OCI-LY7 (cell line): Measurements from ENCODE around the gene RNF149. TPM values are rescaled to one million over a fixed set of nuclear protein-coding genes. Genes with fewer than 3 reads are reported as not detected.

Experiments
- BruUV-seq: library from RNA; stranded (reverse); fragments of 400-500 nt; replicated peaks from 2 replicates; lab custom pipeline; 2021; lab: Mats Ljungman, UMichigan
- CTCF ChIA-PET: fragments of 300-600 bp; sonication (Branson Sonifier 250); formaldehyde crosslinking; loops from one replicate; lab custom pipeline; 2022; ENCODE audit warnings: antibody characterized with exemption; ENCODE audit not compliant: unreplicated experiment; lab: Charles Lee
- POLR2A ChIA-PET: fragments of 300-600 bp; sonication (Branson Sonifier 250); formaldehyde crosslinking; loops from one replicate; lab custom pipeline; 2022; ENCODE audit warnings: antibody characterized with exemption; lab: Charles Lee
- DNase-seq: peaks from one replicate; pipeline ENCODE4 v3.0.0-alpha.2; 2015; ENCODE audit warnings: low spot score
- H2AFZ ChIP-seq: fragments of 200-600 bp; sonication (generic), shearing (Covaris generic); 2 replicates; pipeline ENCODE4 v1.6.1; 2014; ENCODE audit warnings: mild to moderate bottlenecking, antibody characterized with exemption, low read length, moderate library complexity
- H3K27ac ChIP-seq: fragments of 200-600 bp; sonication (generic); 2 replicates; pipeline ENCODE4 v1.5.1; 2014; ENCODE audit warnings: mixed run types, low read depth, mild to moderate bottlenecking, moderate library complexity, low read length, inconsistent platforms; ENCODE audit not compliant: poor library complexity, severe bottlenecking
- H3K36me3 ChIP-seq: fragments of 200-600 bp; sonication (generic); 2 replicates; pipeline ENCODE4 v1.6.1; 2014; ENCODE audit warnings: mild to moderate bottlenecking, antibody characterized with exemption, low read length, moderate library complexity, mixed read lengths; ENCODE audit not compliant: insufficient read depth
- H3K4me1 ChIP-seq: fragments of 200-600 bp; sonication (generic); 2 replicates; pipeline ENCODE4 v1.5.1; 2014; ENCODE audit warnings: mild to moderate bottlenecking, low read length; ENCODE audit not compliant: insufficient read depth, poor library complexity, severe bottlenecking
- H3K4me2 ChIP-seq: fragments of 200-600 bp; sonication (generic); 2 replicates; pipeline ENCODE4 v1.6.1; 2014; ENCODE audit warnings: mild to moderate bottlenecking, low read length
- H3K4me3 ChIP-seq: fragments of 200-600 bp; sonication (generic); 2 replicates; pipeline ENCODE4 v1.5.1; 2014; ENCODE audit warnings: mild to moderate bottlenecking, low read depth, low read length; ENCODE audit not compliant: poor library complexity, severe bottlenecking
- H3K79me2 ChIP-seq: fragments of 200-600 bp; sonication (generic); 2 replicates; pipeline ENCODE4 v1.6.1; 2016; ENCODE audit warnings: low read depth, mild to moderate bottlenecking, low read length, moderate library complexity, mixed read lengths; ENCODE audit not compliant: insufficient read depth
- H3K9me2 ChIP-seq: fragments of 200-600 bp; sonication (generic); 2 replicates; pipeline ENCODE4 v1.6.1; 2016; ENCODE audit warnings: mild to moderate bottlenecking, low read length, mixed read lengths; ENCODE audit not compliant: insufficient read depth
- H3K9me3 ChIP-seq: fragments of 200-600 bp; sonication (generic); 2 replicates; pipeline ENCODE4 v1.6.1; 2014; ENCODE audit warnings: mild to moderate bottlenecking, mixed run types, low read length, mixed read lengths
- H4K20me1 ChIP-seq: fragments of 200-600 bp; sonication (generic); 2 replicates; pipeline ENCODE4 v1.6.1; 2014; ENCODE audit warnings: mild to moderate bottlenecking, antibody characterized with exemption, low read length, moderate library complexity, mixed read lengths; ENCODE audit not compliant: insufficient read depth
- EZH2phosphoT487 ChIP-seq: fragments of 200-600 bp; sonication (generic); IDR thresholded peaks from 2 replicates; pipeline ENCODE4 v1.6.1; 2018; ENCODE audit warnings: low read depth, borderline replicate concordance, mild to moderate bottlenecking, mixed run types, antibody characterized with exemption, low read length, moderate library complexity, mixed read lengths
- intact Hi-C: fragments of 100-400 bp; cut with micrococcal nuclease; formaldehyde crosslinking; loops from one replicate; pipeline ENCODE4 v1.10.0; 2022; ENCODE audit not compliant: unreplicated experiment
- total RNA-seq, 2 experiments: library from RNA; depleted of rRNA in 1 of 2; stranded (reverse); fragments of >200 nt in 1 of 2; shearing (Covaris generic) in 1 of 2; gene quantifications; 2 replicates each; pipeline ENCODE4 v1.2.3, GENCODE V29; 2014 to 2022
- TF ChIP-seq, protein P1 (sequence below): fragments of 200-600 bp; sonication (generic); conservative IDR thresholded peaks from 2 replicates; pipeline ENCODE4 v1.5.1; 2014; ENCODE audit warnings: mild to moderate bottlenecking, antibody characterized with exemption, low read length, moderate library complexity, mixed read lengths

The RNF149 gene
- total RNA-seq, 2 experiments from 2014 or later: 10.3 to 17.9 TPM

DNA sequence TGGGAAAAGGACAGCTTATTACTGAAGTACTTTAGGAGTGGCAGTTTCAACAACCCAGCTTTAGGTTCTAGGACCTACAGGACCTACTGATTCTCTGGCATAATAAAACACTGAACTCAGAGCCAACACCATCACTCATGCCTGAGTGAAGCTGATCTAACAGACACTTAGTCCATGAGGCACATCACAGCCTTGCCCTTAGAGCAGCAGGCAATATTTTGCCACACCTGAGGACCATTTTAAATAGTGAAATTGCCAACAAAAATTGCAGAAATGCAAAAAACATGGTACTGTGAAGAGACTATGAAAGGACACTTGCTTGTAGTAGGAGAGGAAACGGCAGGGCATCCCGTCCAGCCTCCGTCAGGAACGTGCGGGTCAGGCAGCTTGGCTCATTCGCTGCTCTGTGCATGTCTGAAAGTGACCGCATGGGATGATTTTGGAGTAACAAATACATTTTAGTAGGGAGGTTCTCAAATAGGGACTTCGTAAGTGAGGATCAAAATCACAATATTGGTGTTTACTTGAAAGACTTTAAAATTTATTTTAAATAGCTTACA is 37.7 kb downstream of the RNF149 start:
- no peaks in the 10 kb centered on the region for H3K79me2 ChIP-seq
- no peaks in the 10 kb centered on the region for H3K9me2 ChIP-seq
- ChIA-PET CTCF (no interaction called here), POLR2A (interaction anchor here (1.8 to 2.0 kb wide), 2 partner anchors 10 to 17 kb away, joined by 4 to 5 read pairs; no protein-coding TSS in a partner anchor)
- BruUV-seq: no TSS peak
- no peak for DNase-seq
- intact Hi-C loops: no loop called here
- no peak overlapping the region for H2AFZ ChIP-seq
- H3K9me3 ChIP-seq: no peaks in the 10 kb centered on the region
- no peak overlapping the region for H3K4me3 ChIP-seq
- H3K27ac ChIP-seq: no peak overlapping the region
- H4K20me1 ChIP-seq: peaks cover 3% of the 10 kb centered on the region; the same call in 1 of the 2 replicates
- TF ChIP-seq, protein P1, sequence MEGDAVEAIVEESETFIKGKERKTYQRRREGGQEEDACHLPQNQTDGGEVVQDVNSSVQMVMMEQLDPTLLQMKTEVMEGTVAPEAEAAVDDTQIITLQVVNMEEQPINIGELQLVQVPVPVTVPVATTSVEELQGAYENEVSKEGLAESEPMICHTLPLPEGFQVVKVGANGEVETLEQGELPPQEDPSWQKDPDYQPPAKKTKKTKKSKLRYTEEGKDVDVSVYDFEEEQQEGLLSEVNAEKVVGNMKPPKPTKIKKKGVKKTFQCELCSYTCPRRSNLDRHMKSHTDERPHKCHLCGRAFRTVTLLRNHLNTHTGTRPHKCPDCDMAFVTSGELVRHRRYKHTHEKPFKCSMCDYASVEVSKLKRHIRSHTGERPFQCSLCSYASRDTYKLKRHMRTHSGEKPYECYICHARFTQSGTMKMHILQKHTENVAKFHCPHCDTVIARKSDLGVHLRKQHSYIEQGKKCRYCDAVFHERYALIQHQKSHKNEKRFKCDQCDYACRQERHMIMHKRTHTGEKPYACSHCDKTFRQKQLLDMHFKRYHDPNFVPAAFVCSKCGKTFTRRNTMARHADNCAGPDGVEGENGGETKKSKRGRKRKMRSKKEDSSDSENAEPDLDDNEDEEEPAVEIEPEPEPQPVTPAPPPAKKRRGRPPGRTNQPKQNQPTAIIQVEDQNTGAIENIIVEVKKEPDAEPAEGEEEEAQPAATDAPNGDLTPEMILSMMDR: no peak
- no peak for TF ChIP-seq EZH2phosphoT487
- H3K4me1 ChIP-seq: no peaks in the 10 kb centered on the region
- H3K4me2 ChIP-seq: no peak overlapping the region
- H3K36me3 ChIP-seq: peaks cover 58% of the 10 kb centered on the region

DNA sequence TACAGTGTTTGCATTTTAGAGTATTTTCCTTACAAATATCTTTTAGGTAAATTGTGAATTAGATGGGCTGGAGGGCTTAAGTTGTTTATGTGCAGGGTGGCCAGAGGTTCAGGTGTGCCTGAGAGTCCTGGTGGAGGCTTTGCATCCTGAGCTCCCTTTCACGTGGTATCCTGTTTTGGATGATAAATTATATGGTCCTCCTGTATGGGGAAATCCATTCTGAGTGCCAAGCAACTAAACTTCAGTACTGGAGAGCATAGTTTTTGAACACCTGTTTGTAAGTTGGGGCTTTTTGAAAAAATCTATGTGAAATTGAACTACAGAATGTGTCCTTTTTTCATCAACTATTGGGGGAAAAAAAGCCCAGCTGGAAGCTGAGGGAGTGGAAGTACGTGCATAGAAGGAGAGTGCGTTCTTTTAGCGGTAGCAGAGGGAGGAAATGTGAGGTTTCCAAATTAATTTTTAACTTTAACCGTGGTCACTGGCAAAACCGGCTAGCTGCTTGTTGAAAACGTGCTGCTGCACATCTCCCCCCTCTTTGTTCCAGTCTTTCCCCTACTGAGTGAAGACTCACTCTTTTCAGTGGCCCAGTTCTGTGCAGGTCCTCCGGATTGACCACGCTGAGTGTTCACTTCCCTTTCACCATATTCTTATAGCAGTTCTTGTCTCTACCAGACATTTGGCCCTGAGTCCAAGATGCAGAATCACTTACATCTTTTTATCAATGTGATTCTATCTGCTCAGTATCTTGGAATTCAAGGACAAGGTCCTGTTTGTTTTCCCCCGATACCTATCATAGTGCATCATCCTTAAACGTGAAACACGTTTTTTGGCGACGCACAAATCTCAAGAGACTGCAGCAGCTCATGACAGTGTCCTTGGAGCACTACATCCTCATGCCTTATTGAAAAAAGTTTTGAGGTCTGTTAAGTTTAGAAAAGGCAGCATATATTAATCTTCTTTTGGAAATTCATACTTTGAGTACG is 40.5 kb downstream of the RNF149 start:
- no peak overlapping the region for H2AFZ ChIP-seq
- no peak overlapping the region for H3K4me2 ChIP-seq
- no peak overlapping the region for H3K27ac ChIP-seq
- peaks cover 3% of the 10 kb centered on the region; the same call in 1 of the 2 replicates for H4K20me1 ChIP-seq
- DNase-seq: no peak
- H3K4me3 ChIP-seq: no peak overlapping the region
- TF ChIP-seq, protein P1: no peak
- TF ChIP-seq EZH2phosphoT487: no peak
- H3K79me2 ChIP-seq: no peaks in the 10 kb centered on the region
- ChIA-PET POLR2A (interaction anchor here (0.9 to 1.5 kb wide), 2 partner anchors 14 to 1312 kb away, joined by 3 to 4 read pairs; no protein-coding TSS in a partner anchor), CTCF (no interaction called here)
- H3K9me2 ChIP-seq: no peaks in the 10 kb centered on the region
- BruUV-seq: no TSS peak
- H3K4me1 ChIP-seq: no peaks in the 10 kb centered on the region
- H3K9me3 ChIP-seq: no peaks in the 10 kb centered on the region
- intact Hi-C loops: no loop called here
- H3K36me3 ChIP-seq: peaks cover 85% of the 10 kb centered on the region
